ENCODE results near the gene RGL2.

DNA sequence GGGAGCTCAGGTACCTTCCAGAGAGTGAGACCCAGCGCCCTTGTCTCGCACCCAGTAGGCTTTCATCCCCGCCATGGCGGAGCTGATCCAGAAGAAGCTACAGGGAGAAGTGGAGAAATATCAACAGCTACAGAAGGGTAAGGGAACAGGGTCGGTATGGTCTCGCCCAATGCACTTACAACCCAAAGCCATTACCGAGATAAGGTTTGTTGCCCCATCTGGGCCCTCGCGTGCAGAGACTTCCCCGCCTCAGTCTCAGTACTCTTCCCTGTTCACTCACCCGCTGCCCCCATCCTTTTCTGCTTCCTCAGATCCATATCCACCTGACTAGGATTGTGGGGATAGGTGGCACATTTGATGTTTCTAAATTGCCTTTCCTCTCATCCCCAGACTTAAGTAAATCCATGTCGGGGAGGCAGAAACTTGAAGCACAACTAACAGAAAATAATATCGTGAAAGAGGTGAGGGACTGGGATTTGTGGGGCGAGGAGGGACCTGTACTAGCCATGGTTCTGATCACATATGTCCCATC is 8.9 kb downstream of the RGL2 start:
- no peak for TF ChIP-seq POLR2A (IDR thresholded peaks at IDR 0.05)
- TF ChIP-seq, protein P1, sequence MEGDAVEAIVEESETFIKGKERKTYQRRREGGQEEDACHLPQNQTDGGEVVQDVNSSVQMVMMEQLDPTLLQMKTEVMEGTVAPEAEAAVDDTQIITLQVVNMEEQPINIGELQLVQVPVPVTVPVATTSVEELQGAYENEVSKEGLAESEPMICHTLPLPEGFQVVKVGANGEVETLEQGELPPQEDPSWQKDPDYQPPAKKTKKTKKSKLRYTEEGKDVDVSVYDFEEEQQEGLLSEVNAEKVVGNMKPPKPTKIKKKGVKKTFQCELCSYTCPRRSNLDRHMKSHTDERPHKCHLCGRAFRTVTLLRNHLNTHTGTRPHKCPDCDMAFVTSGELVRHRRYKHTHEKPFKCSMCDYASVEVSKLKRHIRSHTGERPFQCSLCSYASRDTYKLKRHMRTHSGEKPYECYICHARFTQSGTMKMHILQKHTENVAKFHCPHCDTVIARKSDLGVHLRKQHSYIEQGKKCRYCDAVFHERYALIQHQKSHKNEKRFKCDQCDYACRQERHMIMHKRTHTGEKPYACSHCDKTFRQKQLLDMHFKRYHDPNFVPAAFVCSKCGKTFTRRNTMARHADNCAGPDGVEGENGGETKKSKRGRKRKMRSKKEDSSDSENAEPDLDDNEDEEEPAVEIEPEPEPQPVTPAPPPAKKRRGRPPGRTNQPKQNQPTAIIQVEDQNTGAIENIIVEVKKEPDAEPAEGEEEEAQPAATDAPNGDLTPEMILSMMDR (IDR thresholded peaks at IDR 0.05): no peak
